Raji (cell line): ENCODE results near the gene CPOX.

Source experiments
- POLR2A ChIP-seq: IDR thresholded peaks from 2 replicates; pipeline ENCODE4 v1.6.1; 2011; ENCODE audit warnings: low read depth, low read length, control low read depth; ENCODE audit not compliant: insufficient read depth

Gene CPOX

GRCh38 chr3:98553753-98554152 is 39.7 kb downstream of the CPOX start:
- TF ChIP-seq POLR2A = no peak

DNA sequence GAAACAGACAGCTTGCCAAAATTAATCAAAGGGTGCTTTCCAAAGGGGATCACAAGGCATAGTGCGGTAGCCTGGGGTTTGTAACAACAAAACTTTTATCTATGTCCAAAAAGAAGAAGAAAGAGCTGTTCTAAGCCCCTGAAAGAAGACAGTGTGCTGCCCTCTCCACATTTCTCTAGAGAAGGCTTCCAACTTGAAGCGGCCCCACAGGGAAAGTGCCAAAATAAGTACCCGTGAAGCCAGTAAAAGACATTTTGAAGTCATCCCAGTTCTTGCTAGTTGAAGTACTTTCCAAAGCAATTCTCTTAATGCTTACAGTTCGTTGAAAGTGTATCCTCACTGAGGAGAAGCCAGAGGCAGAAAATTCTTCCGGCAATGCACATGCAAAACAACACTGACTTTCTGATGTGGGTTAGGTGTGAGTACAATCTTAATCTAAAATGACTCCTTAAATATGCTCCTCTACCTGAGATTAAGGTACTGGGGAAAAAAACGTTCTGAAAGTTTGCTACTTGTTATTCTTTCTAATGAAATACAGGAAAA is 40.3 kb downstream of the CPOX start:
- TF ChIP-seq POLR2A = no peak

- no peak for TF ChIP-seq POLR2A
These were observed 41.0 kb downstream of the CPOX start for GRCh38 chr3:98552232-98553020.

GRCh38 chr3:98551754-98552153 is 41.7 kb downstream of the CPOX start:
- TF ChIP-seq POLR2A = no peak

DNA sequence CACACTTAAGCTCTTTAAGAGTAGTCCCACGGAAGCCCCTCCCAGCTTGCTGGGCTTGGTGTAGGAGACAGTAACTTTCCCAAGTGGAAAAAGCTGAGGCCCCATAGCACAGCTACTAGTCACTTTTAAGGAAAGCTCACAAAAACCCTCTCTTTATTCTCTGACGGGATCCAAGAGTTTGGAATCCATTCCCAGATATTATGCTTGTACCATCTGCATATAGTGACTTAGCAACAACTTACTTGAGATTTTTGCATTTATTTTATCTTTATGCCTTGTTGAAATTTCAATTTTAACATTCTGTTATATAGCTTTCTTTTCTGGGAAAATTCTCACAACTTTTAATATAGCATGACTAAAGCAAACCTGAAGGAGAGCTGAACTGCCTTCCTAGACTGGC is 42.2 kb downstream of the CPOX start:
- no peak for TF ChIP-seq POLR2A

DNA sequence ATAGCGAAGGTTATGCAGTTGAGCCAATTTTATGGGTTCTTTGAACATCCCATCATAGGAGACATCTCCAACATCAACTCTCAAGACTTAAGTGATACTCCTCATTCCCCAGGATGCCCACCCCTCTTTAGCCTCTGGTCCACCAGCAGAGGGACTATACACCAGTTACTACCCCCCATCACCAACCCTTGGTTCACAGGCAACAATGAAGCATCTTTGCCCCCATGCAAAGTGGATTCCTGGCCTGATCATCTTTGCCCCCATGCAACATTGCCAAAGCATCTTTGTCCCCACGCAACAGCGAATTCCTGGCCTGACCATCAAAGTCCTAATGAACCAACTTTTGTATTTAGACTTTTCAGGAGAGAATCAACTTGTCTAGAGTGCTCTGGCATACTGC is 42.6 kb downstream of the CPOX start:
- TF ChIP-seq POLR2A = no peak

GRCh38 chr3:98548544-98548943 is 44.9 kb downstream of the CPOX start:
- no peak for TF ChIP-seq POLR2A

DNA sequence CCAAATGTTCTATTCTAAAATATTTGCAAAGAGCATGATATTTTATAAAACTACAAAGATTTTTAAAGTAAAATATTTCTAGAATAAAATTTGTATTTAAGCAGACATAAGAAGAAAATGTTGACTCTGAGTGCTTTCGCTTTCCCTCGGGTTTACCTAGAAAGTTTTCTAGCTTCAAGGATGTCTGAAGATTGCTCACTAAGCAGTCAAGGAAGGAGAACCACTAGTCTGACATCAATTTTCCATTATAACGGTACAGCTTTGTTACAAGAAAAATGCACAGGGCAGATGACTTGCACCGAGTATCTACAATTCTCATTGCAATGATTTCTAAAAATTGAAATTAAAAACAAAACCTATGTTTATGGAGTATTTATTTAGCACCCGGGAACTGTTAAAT is 47.5 kb downstream of the CPOX start:
- no peak for TF ChIP-seq POLR2A

- TF ChIP-seq POLR2A = no peak
These were observed 50.8 kb downstream of the CPOX start for GRCh38 chr3:98542623-98543022.

DNA sequence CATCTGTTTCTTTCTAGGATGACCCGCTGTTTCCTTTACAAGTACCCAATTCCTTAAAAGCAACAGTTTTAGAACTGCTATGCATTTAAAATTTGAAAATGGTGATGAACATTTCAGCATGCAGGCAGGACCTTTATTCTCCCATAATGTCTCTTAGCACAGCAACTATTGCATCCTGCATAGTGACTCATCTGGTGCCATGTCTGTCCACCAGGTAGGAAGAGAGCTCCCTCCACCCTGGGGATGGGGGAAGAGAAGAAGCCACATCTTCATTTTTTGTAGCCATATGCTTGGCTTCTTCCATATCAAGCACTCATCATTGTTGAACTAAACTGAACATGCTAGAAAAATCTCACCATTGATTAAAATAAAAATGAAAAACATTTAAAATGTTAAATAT is 51.7 kb downstream of the CPOX start:
- no peak for TF ChIP-seq POLR2A

DNA sequence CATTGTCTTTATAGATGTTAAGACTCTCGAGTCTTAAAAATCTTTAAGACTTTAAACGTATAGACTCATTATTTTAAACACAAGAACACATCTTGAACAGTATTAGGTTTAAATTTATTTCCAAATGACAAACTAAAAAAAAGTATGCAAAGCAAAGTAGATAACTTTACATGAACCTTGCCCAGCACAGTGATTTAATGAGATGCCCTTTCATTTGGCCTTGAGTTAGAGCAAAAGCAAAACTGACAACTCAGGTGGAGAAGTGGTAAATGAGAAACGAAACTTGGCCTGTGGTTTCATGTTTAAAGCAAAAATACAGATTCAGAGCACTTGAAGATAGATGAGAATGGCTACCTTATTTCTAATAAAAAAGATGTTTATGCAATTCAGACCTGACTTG is 53.1 kb downstream of the CPOX start:
- TF ChIP-seq POLR2A = no peak

- TF ChIP-seq POLR2A = no peak
These were observed 56.9 kb downstream of the CPOX start for GRCh38 chr3:98536456-98537017.

GRCh38 chr3:98534734-98535133 is 58.7 kb downstream of the CPOX start:
- TF ChIP-seq POLR2A = no peak

DNA sequence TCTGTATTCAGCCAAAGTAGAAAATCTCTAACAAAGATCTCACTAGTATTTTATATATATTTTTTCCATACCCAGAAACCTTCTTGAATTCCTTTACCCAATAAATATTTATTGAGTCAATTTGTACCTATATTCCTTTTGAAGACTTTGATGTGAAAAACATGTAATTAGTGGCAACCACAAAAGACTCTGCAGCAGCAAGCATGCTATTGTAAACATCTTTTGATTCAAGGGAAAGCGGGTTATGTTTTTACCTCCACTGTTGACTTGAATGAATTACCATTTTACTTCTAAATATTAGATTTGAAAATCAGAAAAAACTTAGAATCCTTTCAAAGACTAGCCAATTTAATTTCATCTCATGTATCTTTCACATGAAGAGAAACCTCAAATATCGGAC is 59.2 kb downstream of the CPOX start:
- no peak for TF ChIP-seq POLR2A

GRCh38 chr3:98532709-98533571 is 60.5 kb downstream of the CPOX start:
- no peak for TF ChIP-seq POLR2A

GRCh38 chr3:98532275-98532637 is 61.2 kb downstream of the CPOX start:
- TF ChIP-seq POLR2A = no peak
